Breast epithelium (tissue), 3 donors: ENCODE results near the gene PNPLA6.

Experiments
- POLR2A ChIP-seq: fragments of 450-650 bp; IDR thresholded peaks from one replicate; pipeline ENCODE4 v1.6.1; 2016; ENCODE audit warnings: antibody characterized with exemption, mild to moderate bottlenecking, moderate library complexity
- POLR2AphosphoS5 ChIP-seq, 3 donors: sonication (generic); formaldehyde crosslinking; IDR thresholded peaks; one replicate each; pipeline ENCODE4 v1.6.1; 2017; ENCODE audit warnings: antibody characterized with exemption in 3 of 3
- TF ChIP-seq, protein P1 (sequence below), 3 donors: fragments of 450-650 bp; IDR thresholded peaks; one replicate each; pipeline ENCODE4 v1.5.1; 2016 to 2017; ENCODE audit warnings: antibody characterized with exemption in 3 of 3, mild to moderate bottlenecking in 3 of 3, moderate library complexity in 3 of 3

DNA sequence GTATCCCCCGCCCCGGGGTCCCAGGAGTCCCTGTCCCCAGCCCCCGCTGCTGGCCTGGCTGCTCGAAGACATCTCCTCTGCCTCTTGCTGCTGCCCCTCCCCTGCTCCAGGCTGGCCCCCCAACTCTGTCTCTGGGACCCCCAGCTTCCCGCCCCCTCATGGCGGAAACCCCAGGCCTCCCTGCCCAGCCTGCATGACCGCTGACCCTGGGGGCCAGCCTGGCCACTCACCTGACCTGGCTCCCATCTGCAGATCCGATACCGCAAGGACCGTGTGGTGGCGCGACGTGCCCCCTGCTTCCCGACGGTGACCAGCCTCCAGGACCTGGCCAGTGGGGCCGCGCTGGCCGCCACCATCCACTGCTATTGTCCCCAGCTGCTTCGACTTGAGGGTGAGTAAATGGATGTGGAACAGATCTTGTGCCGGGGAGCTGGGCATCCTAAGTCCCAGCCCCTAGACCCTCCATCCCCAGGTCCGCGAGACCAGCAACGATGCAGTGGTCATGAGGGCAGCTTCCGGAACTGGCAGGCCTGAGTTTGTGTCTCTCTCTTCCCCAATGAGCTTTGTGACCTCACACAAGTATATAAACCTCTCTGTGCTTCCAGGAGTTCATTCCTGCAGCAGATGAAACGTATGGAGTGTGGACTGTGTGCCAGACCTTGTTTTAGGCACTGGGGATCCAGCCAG, 72.5 kb downstream of the PNPLA6 start:
- no peak for TF ChIP-seq POLR2A
- TF ChIP-seq, protein P1, sequence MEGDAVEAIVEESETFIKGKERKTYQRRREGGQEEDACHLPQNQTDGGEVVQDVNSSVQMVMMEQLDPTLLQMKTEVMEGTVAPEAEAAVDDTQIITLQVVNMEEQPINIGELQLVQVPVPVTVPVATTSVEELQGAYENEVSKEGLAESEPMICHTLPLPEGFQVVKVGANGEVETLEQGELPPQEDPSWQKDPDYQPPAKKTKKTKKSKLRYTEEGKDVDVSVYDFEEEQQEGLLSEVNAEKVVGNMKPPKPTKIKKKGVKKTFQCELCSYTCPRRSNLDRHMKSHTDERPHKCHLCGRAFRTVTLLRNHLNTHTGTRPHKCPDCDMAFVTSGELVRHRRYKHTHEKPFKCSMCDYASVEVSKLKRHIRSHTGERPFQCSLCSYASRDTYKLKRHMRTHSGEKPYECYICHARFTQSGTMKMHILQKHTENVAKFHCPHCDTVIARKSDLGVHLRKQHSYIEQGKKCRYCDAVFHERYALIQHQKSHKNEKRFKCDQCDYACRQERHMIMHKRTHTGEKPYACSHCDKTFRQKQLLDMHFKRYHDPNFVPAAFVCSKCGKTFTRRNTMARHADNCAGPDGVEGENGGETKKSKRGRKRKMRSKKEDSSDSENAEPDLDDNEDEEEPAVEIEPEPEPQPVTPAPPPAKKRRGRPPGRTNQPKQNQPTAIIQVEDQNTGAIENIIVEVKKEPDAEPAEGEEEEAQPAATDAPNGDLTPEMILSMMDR (IDR thresholded peaks at IDR 0.05): no peak
- TF ChIP-seq POLR2AphosphoS5 (IDR thresholded peaks at IDR 0.05): no peak
